HG03060 (cell line): Measurements from ENCODE around the gene ALG8.
"Not testable (repeated sequence)": the region's sequence is repeated elsewhere in the genome, so short reads cannot be mapped to it uniquely, and the experiment has no call there.

Source experiments
- ATAC-seq: cut with Tn5 transposase; IDR thresholded peaks from one replicate; pipeline ENCODE4 v1.9.1; 2021; ENCODE audit warnings: low read depth, moderate number of reproducible peaks; ENCODE audit not compliant: unreplicated experiment

Gene ALG8

DNA sequence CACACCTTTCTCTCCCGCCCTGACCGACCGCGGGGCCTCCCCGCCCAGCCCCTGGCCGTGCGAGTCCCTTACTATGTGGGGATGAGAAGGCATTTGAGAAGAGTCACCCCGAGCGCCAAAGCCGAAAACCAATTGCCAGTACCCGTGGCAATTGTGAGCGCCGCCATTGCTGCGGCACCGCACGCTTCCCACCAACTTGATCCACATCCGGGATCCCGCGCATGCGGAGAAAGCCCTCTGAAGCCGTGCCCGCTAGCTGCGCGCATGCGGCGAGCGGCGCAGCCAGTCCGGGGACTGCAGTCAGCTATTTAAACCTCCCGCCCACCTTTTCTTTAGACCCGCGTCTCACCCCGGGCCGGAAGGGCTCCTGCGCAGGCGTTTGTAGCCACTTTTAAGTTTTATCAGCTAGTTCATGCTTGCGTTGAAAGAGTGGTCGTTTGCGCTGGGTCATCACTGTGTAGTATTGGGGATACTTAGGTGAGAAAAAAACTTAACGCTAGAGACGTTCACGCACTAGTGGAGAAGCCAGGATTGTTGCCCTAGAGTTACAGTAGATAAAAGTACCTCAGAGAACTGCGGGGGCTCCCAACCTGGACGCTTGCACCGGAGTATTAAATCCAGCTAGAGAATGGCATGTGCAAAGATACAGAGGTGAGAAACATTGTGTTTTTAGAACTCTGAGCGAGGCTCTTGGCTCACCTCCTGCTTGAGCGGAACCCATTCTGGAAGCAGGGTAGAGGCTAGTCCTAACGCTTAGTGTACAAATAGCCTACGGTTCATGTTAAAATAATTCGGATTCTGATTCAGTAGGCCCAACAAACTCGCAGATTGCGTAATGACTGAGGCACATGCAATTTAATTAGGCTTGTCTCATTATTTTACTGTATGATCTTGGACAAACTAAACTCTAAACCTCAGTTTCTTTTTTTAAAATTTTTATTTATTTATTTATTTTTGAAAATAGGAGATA, at the start of gene ALG8:
ALG8 (minus strand) TSS at position 205 of the 970 bp plus-strand sequence; CDS start at position 167, 38 bp downstream.
- peak; percentile 87 for ATAC-seq

- ATAC-seq, result peak; percentile 90
Observed at GRCh38 chr11:78188286-78189173, 49.1 kb upstream of the ALG8 start, which contains the start of the genes KCTD21 and USP35. Gene KCTD21, minus strand, starts transcription at chr11:78188626. Its CDS starts 14,072 bp downstream, at chr11:78174554. Gene USP35, plus strand, starts transcription at chr11:78188919. Its CDS starts 7,327 bp downstream, at chr11:78196246.

DNA sequence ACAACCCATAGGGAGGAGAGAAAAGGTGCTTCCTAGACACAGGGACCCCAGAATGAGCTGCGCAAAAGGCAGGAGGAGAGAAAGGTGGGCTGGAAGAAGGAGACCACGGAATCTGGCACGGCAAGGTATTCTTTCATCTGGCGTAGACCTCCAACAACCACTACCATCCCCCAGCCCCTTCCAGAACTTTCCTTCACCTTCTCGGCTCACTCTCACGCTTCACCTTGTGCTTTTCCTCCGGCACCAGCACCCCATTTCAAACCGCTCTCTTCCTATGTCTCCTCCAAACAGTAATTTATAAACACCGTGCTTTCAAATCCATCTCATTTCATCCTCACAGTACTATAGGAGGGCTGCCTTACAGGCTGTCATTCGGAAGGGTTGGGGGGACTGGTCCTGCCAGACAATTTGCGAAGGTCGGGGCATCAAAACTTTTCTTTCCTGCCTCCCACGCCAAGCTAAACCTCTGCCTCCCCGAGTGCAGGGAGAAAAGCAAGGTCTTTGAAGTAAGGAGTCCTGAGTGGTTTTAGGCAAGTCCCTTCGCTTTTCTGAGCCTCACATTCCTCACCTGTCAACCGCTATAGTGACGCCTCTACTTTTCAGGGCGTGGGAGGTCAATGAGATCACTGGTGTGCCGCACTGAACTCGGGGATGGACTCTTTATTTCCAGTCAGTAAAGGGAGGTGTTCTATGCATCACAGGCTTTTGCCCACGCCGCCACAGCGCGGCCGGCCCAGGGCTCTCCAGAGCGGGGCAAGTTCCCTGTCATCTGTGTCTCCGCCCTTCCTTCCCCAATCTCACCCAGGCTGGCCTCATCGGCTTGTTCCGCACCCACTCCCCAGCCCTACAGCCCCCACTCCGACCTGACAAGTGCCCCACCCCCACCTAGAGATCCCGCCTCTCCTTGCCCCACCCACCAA, 48.2 kb upstream of the ALG8 start:
- no peak for ATAC-seq

- no peak for ATAC-seq
Observed at GRCh38 chr11:78181185-78181584, 41.8 kb upstream of the ALG8 start.

GRCh38 chr11:78180751-78181150, 41.3 kb upstream of the ALG8 start:
- ATAC-seq, result no peak

- ATAC-seq, result no peak
Observed at GRCh38 chr11:78179459-78180071, 40.1 kb upstream of the ALG8 start.

- ATAC-seq, result no peak
Observed at GRCh38 chr11:78177216-78177615, 37.8 kb upstream of the ALG8 start.

GRCh38 chr11:78176605-78177141, 37.2 kb upstream of the ALG8 start:
- ATAC-seq, result no peak

- ATAC-seq, result not testable (repeated sequence)
Observed at GRCh38 chr11:78175862-78176261, 36.4 kb upstream of the ALG8 start.

DNA sequence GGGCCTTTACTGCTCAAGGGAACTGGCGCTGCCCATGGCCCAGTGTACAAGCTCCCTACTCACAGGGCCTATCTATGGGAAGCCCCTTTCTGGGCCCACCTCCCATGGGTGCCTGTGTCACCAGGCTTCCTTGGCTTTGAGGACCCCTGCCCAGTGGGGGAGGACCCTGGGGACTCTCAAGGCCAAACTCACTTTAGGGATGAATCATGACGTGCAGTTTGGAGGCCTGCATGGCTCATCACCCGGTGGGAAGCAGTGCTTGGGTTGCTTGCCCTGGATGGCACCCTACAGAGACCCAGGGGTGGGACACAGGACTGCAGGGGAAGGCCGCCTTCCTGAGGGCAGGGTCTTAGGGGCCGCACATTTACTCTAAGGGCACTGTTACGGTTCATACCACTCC, 32.5 kb upstream of the ALG8 start:
- ATAC-seq, result no peak

- no peak for ATAC-seq
Observed at GRCh38 chr11:78170874-78171549, 31.6 kb upstream of the ALG8 start.

- no peak for ATAC-seq
Observed at GRCh38 chr11:78170413-78170812, 31.0 kb upstream of the ALG8 start.

DNA sequence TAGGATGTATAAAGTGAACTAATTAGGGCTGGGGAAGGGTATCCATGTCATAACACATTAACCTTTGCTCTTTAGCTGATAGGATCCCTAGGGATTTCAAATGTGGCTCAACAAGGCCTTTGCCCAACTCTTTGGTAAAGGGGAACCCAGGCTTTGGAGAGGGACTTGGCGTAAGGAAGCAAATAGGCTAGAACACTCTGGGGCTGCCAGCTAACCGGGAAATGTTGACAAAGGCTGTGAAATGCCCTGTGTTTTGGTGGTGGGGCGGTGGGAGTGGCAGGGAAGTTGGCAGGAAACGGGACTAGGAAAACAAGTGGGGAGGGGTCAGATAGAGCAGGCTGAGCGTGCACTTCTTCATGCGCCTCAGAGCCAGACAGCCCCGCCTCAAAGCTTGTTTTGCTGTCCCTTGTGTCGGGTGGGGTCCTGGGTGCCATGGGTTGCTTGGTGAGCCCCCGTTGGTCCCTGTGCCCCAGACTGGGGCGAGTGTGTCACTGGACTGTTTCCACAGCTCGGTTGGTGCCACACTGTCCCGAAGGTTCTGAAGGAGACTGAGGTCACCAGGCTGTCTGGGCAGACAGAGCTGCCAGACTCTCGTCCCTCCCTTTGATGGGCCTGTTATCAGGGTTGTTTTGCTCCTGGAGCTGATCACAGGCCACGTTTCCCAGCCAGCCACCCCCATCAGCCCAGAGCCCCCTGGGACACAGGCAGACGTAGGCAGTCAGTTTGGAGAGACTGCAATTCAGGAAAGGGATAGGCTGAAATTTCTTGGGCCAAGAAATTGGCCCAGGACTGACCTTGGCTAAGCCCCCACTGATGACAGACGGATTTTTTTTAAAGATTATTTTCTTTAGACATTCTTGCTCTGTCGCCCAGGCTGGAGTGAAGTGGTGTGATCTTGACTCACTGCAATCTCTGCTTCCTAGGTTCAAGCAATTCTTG, 29.4 kb upstream of the ALG8 start:
- ATAC-seq, result no peak

DNA sequence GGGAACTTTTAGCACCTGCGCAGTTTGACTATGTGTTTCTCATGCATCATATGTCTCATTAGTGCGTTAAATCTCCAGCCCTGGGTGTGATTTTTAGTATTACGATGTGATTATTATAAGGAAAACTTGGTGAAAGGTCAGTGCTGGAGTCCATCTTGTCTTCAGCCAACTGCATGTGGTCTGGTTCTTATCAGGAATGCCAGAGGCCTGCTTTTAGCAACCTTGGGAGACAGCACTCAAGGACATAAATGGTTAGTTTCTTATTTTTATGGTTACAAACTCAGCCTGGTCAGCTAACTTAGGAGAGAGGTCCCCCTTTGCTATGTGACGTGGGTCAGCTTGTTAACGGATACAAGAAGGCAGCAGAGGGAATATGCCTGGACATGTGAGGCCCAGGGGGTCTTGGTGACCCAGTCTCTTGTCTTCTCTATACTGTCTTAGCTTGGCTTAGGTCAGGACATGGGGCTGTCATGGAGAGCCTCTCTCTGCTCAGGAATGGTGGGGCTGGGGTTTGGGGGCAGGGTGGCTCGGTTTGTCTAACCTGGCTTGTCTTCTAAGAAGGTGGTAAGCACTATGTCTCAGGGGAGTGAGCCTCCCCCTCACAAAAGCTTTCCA, 27.5 kb upstream of the ALG8 start:
- no peak for ATAC-seq

DNA sequence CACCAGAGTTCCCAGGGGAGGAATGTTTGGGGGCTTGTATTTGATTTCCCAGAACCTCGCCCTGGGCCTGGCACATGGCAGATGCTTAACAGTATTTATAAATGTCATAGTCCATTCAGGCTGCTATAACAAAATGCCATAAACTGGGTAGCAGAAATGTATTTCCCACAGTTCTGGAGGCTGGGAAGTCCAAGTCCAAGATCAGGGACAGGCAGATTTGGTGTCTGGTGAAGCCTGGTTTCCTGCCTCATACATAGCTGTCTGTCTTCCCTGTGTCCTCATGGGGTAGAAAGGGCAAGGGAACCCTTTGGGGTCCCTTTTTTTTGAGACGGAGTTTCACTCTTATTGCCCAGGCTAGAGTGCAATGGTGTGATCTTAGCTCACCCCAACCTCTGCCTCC, 25.0 kb upstream of the ALG8 start:
- no peak for ATAC-seq

GRCh38 chr11:78163828-78164227, 24.4 kb upstream of the ALG8 start:
- no peak for ATAC-seq

GRCh38 chr11:78161962-78162371, 22.5 kb upstream of the ALG8 start:
- ATAC-seq, result no peak
